ENCODE data around the gene PGAM2.

- TF ChIP-seq CTCF (IDR thresholded peaks at IDR 0.05) (no peak), EP300 (IDR thresholded peaks at IDR 0.05) (no peak), POLR2AphosphoS5 (IDR thresholded peaks at IDR 0.05) (no peak)
Observed at GRCh38 chr7:44114586-44115310, 49.4 kb upstream of the PGAM2 start.

Measured in suprapubic skin (tissue), 4 donors.